B cell (primary cell): ENCODE results near the gene ASMT.
"Not testable (repeated sequence)": the region's sequence is repeated elsewhere in the genome, so short reads cannot be mapped to it uniquely, and the experiment has no call there.

Experiments used
- CTCF ChIP-seq: fragments of 200-600 bp; IDR thresholded peaks from one replicate; pipeline ENCODE4 v1.8.0; 2022; ENCODE audit warnings: antibody characterized with exemption, mild to moderate bottlenecking
- EZH2 ChIP-seq: IDR thresholded peaks from 2 replicates; pipeline ENCODE4 v1.6.1; 2012; ENCODE audit warnings: borderline replicate concordance, low read depth, mild to moderate bottlenecking, moderate library complexity, low read length; ENCODE audit not compliant: insufficient read depth, poor library complexity, severe bottlenecking

- not testable (repeated sequence) for TF ChIP-seq CTCF, EZH2
Observed at GRCh38 chrX:1682501-1682900, 67.6 kb downstream of the ASMT start.
